IMR-90 (cell line): ENCODE results near the gene SETX. TPM values are rescaled to one million over a fixed set of nuclear protein-coding genes. Genes with fewer than 3 reads are reported as not detected.

Experiments used
- ATAC-seq: fragments of 200-7000 bp; cut with Tn5 transposase; 2 replicates; pipeline ENCODE4 v1.9.1; 2020; ENCODE audit warnings: low read depth, mild to moderate bottlenecking, moderate library complexity
- BruUV-seq: library from RNA; stranded (reverse); fragments of 400-500 nt; replicated peaks from 2 replicates; lab custom pipeline; 2021; lab: Mats Ljungman, UMichigan
- CTCF ChIA-PET: fragments of 300-600 bp; formaldehyde crosslinking; extraction: SDS; loops from one replicate; lab custom pipeline; 2021; ENCODE audit warnings: antibody characterized with exemption; lab: Yijun Ruan, JAX
- POLR2A ChIA-PET: fragments of 300-600 bp; sonication (Branson Sonifier 250); formaldehyde crosslinking; loops from one replicate; lab custom pipeline; 2022; ENCODE audit warnings: antibody characterized with exemption; ENCODE audit not compliant: unreplicated experiment; lab: Charles Lee
- DNase-seq: peaks from one replicate; pipeline ENCODE4 v3.0.0; 2013
- H2AFZ ChIP-seq: replicated peaks from 2 replicates; pipeline ENCODE3; 2013; ENCODE audit warnings: low read length, mild to moderate bottlenecking; ENCODE audit not compliant: poor library complexity
- H2AK5ac ChIP-seq: 2 replicates; pipeline ENCODE4 v1.6.1; 2013; ENCODE audit warnings: low read depth, low read length, inconsistent platforms
- H2AK9ac ChIP-seq: replicated peaks from 2 replicates; pipeline ENCODE3; 2013; ENCODE audit warnings: mild to moderate bottlenecking, low read depth, low read length, moderate library complexity; ENCODE audit not compliant: poor library complexity
- H2BK120ac ChIP-seq: 2 replicates; pipeline ENCODE4 v1.6.1; 2013; ENCODE audit warnings: low read depth, low read length, inconsistent platforms
- H2BK15ac ChIP-seq: 3 replicates; pipeline ENCODE4 v1.6.1; 2013; ENCODE audit warnings: low read depth, low read length, inconsistent platforms
- H2BK20ac ChIP-seq: 2 replicates; pipeline ENCODE4 v1.6.1; 2013; ENCODE audit warnings: low read depth, mild to moderate bottlenecking, inconsistent platforms, low read length, moderate library complexity
- H2BK5ac ChIP-seq: 2 replicates; pipeline ENCODE4 v1.6.1; 2013; ENCODE audit warnings: mild to moderate bottlenecking, low read depth, low read length, inconsistent platforms; ENCODE audit not compliant: poor library complexity, severe bottlenecking
- H3K14ac ChIP-seq: replicated peaks from 2 replicates; pipeline ENCODE4 v1.6.1; 2013; ENCODE audit warnings: low read depth, low read length, inconsistent platforms
- H3K18ac ChIP-seq: 2 replicates; pipeline ENCODE4 v1.6.1; 2013; ENCODE audit warnings: low read depth, low read length, control low read depth
- H3K23ac ChIP-seq: 2 replicates; pipeline ENCODE4 v1.6.1; 2013; ENCODE audit warnings: low read depth, low read length, inconsistent platforms
- H3K27ac ChIP-seq: 2 replicates; pipeline ENCODE4 v1.5.1; 2013; ENCODE audit warnings: mild to moderate bottlenecking, control low read depth, low read length; ENCODE audit not compliant: insufficient read depth
- H3K27me3 ChIP-seq: 2 replicates; pipeline ENCODE4 v1.6.1; 2013; ENCODE audit warnings: low read length; ENCODE audit not compliant: control insufficient read depth, insufficient read depth
- H3K36me3 ChIP-seq: 2 replicates; pipeline ENCODE4 v1.6.1; 2013; ENCODE audit warnings: low read length, mixed read lengths; ENCODE audit not compliant: control insufficient read depth, insufficient read depth
- H3K4ac ChIP-seq: 2 replicates; pipeline ENCODE4 v1.6.1; 2013; ENCODE audit warnings: low read depth, low read length, inconsistent platforms
- H3K4me1 ChIP-seq: 2 replicates; pipeline ENCODE4 v1.6.1; 2013; ENCODE audit warnings: low read length, mixed read lengths; ENCODE audit not compliant: control insufficient read depth, insufficient read depth
- H3K4me2 ChIP-seq: 2 replicates; pipeline ENCODE4 v1.6.1; 2013; ENCODE audit warnings: low read depth, mild to moderate bottlenecking, control low read depth, low read length, moderate library complexity
- H3K4me3 ChIP-seq: 2 replicates; pipeline ENCODE4 v1.5.1; 2013; ENCODE audit warnings: low read depth, mild to moderate bottlenecking, control low read depth, low read length, moderate library complexity; ENCODE audit not compliant: insufficient read depth
- H3K56ac ChIP-seq: 2 replicates; pipeline ENCODE4 v1.6.1; 2013; ENCODE audit warnings: low read length, inconsistent platforms; ENCODE audit not compliant: insufficient read depth; ENCODE audit errors: extremely low read depth
- H3K79me1 ChIP-seq, 2 experiments: 2 replicates each; pipeline ENCODE4 v1.6.1; 2013; ENCODE audit warnings: low read length in 2 of 2, inconsistent platforms in 1 of 2, low read depth in 1 of 2
- H3K9ac ChIP-seq: 2 replicates; pipeline ENCODE4 v1.6.1; 2013; ENCODE audit warnings: low read depth, low read length, control low read depth
- H3K9me1 ChIP-seq: 2 replicates; pipeline ENCODE4 v1.6.1; 2013; ENCODE audit warnings: low read length, inconsistent platforms; ENCODE audit not compliant: insufficient read depth
- H3K9me3 ChIP-seq: 2 replicates; pipeline ENCODE4 v1.6.1; 2013; ENCODE audit warnings: low read length; ENCODE audit not compliant: control insufficient read depth, insufficient read depth
- H4K20me1 ChIP-seq: 2 replicates; pipeline ENCODE4 v1.6.1; 2013; ENCODE audit warnings: low read length, inconsistent platforms; ENCODE audit not compliant: insufficient read depth
- H4K5ac ChIP-seq: 2 replicates; pipeline ENCODE4 v1.6.1; 2013; ENCODE audit warnings: mild to moderate bottlenecking, low read depth, low read length, control low read depth
- H4K8ac ChIP-seq, 2 experiments: 2 replicates each; pipeline ENCODE4 v1.6.1; 2013; ENCODE audit warnings: low read depth in 2 of 2, low read length in 2 of 2, control low read depth in 1 of 2, inconsistent platforms in 1 of 2
- H4K91ac ChIP-seq: 2 replicates; pipeline ENCODE4 v1.6.1; 2013; ENCODE audit warnings: low read depth, low read length, inconsistent platforms; ENCODE audit not compliant: insufficient read depth
- CHD1 ChIP-seq: IDR thresholded peaks from 2 replicates; pipeline ENCODE4 v1.6.1; 2012; ENCODE audit warnings: low read depth, low read length, improper control_type of control experiment
- NFE2L2 ChIP-seq: fragments of 150-350 bp; IDR thresholded peaks from 2 replicates; pipeline ENCODE4 v1.6.1; 2016; ENCODE audit warnings: low read depth, mild to moderate bottlenecking, low read length
- POLR2A ChIP-seq: IDR thresholded peaks from 2 replicates; pipeline ENCODE4 v1.6.1; 2012; ENCODE audit warnings: mild to moderate bottlenecking, low read depth, low read length
- USF2 ChIP-seq: fragments of 150-350 bp; IDR thresholded peaks from 2 replicates; pipeline ENCODE4 v1.6.1; 2017; ENCODE audit warnings: mild to moderate bottlenecking, antibody characterized with exemption, low read length, low read depth
- WGBS, 2 experiments: methylation state at CpG; one replicate each; pipeline versions ENCODE4 v1.1.5 to v1.1.7; 2013; ENCODE audit warnings: missing lambda C conversion rate in 2 of 2; ENCODE audit not compliant: insufficient read length in 1 of 2; ENCODE audit errors: extremely low coverage in 2 of 2; 5-methylcytosine and 5-hydroxymethylcytosine counted together
- dilution Hi-C: fragments of 300-500 bp; cut with HindIII; formaldehyde crosslinking; loops from one replicate; pipeline ENCODE4 v1.14.3; 2018; ENCODE audit warnings: low sequenced_read_pairs; ENCODE audit not compliant: unreplicated experiment
- in situ Hi-C: fragments of 300-500 bp; cut with MboI; formaldehyde crosslinking; loops from 3 replicates; pipeline ENCODE4 v1.14.3; 2019; ENCODE audit warnings: low sequenced_read_pairs, inconsistent platforms, mixed read lengths
- intact Hi-C: fragments of 100-400 bp; cut with micrococcal nuclease; formaldehyde crosslinking; loops from 2 replicates; pipeline ENCODE4 v1.10.0; 2022
- polyA plus RNA-seq, 3 experiments: library from polyadenylated mRNA; depleted of rRNA; stranded (reverse); fragments of >200 nt; gene quantifications; 2 replicates each; pipeline ENCODE4 v1.2.3, GENCODE V29; 2012; ENCODE audit warnings: low replicate concordance in 1 of 3
- total RNA-seq: library from RNA; depleted of rRNA; stranded (reverse); fragments of >200 nt; gene quantifications from 2 replicates; pipeline ENCODE4 v1.2.3, GENCODE V29; 2012
- TF ChIP-seq, protein P1 (sequence below): fragments of 150-350 bp; IDR thresholded peaks from 2 replicates; pipeline ENCODE4 v1.6.1; 2016; ENCODE audit warnings: low read depth, mild to moderate bottlenecking, low read length, moderate library complexity, borderline replicate concordance

The SETX gene
- total and polyA plus RNA-seq, 2 of the 4 experiments (the other 2 are of a cell fraction): 13.1 to 55.0 TPM

DNA sequence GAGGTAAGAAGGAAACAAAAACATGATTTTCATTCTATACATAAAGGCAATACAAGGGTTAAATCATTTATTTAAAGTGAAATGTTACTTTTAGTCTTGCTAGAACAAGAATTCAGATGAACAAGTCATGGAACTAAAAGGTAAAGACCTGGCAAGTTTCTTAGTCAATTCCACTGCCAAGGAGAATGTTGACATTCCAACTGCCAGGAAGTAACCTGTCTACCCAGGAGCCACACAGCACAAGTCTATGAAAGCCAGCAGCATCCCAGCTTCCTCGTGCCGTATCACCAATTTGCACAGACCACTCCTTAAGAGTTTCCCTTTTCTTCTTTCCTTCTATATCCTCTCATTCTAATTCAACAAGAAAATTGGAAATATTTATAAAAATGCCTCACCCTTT lies 79.9 kb downstream of the SETX start:
- H3K79me1 ChIP-seq: peaks cover 11% of the 10 kb centered on the region in 2 experiments; a peak in 1 of 4 replicates
- H3K23ac ChIP-seq: no peak overlapping the region
- no peak overlapping the region for H2AFZ ChIP-seq
- no peak overlapping the region for H2AK9ac ChIP-seq
- H2BK20ac ChIP-seq: no peak overlapping the region
- no peak overlapping the region for H3K27ac ChIP-seq
- ChIA-PET CTCF (no interaction called here), POLR2A (no interaction called here)
- dilution Hi-C loops: no loop called here
- H2AK5ac ChIP-seq: no peak overlapping the region
- in situ Hi-C loops: loop anchor here (25.0 kb wide), 1 partner anchor 688 kb away; no protein-coding TSS in a partner anchor
- no peak for ATAC-seq
- TF ChIP-seq USF2 (no peak), NFE2L2 (no peak), POLR2A (no peak), CHD1 (no peak)
- TF ChIP-seq, protein P1, sequence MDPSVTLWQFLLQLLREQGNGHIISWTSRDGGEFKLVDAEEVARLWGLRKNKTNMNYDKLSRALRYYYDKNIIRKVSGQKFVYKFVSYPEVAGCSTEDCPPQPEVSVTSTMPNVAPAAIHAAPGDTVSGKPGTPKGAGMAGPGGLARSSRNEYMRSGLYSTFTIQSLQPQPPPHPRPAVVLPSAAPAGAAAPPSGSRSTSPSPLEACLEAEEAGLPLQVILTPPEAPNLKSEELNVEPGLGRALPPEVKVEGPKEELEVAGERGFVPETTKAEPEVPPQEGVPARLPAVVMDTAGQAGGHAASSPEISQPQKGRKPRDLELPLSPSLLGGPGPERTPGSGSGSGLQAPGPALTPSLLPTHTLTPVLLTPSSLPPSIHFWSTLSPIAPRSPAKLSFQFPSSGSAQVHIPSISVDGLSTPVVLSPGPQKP: no peak
- H2BK120ac ChIP-seq: no peak overlapping the region
- no peak overlapping the region for H3K14ac ChIP-seq
- H4K20me1 ChIP-seq: no peaks in the 10 kb centered on the region
- no peak overlapping the region for H4K91ac ChIP-seq
- intact Hi-C loops: loop anchor here (5.0 kb wide), 1 partner anchor 57 kb away; no protein-coding TSS in a partner anchor
- H3K18ac ChIP-seq: no peak overlapping the region
- no peak overlapping the region for H3K4ac ChIP-seq
- H3K9me1 ChIP-seq: peaks cover 12% of the 10 kb centered on the region; the same call in 1 of the 2 replicates
- peaks cover 34% of the 10 kb centered on the region for H3K36me3 ChIP-seq
- no TSS peak for BruUV-seq
- H3K27me3 ChIP-seq: no peaks in the 10 kb centered on the region
- WGBS, 2 experiments: 80% methylated on average over 2 of the region's 2 CpGs; no CpG with 5 or more reads in 1 of the 2 experiments
- no peak overlapping the region for H4K5ac ChIP-seq
- H3K9ac ChIP-seq: no peak overlapping the region
- DNase-seq: no peak
- H3K4me3 ChIP-seq: no peak overlapping the region
- H2BK15ac ChIP-seq: no peak overlapping the region
- no peaks in the 10 kb centered on the region for H3K9me3 ChIP-seq
- H2BK5ac ChIP-seq: no peak overlapping the region
- H3K56ac ChIP-seq: no peak overlapping the region
- H3K4me1 ChIP-seq: no peaks in the 10 kb centered on the region
- no peak overlapping the region for H4K8ac ChIP-seq
- H3K4me2 ChIP-seq: no peak overlapping the region
